ENCODE measurements around the gene PGPEP1. TPM values are rescaled to one million over a fixed set of nuclear protein-coding genes. Genes with fewer than 3 reads are reported as not detected.

The PGPEP1 gene
- total and polyA plus RNA-seq, 10 of the 15 experiments (the other 5 are each of a cell fraction or from before 2014, with no cell fraction given): 13.8 to 39.4 (median 17.0) TPM

DNA sequence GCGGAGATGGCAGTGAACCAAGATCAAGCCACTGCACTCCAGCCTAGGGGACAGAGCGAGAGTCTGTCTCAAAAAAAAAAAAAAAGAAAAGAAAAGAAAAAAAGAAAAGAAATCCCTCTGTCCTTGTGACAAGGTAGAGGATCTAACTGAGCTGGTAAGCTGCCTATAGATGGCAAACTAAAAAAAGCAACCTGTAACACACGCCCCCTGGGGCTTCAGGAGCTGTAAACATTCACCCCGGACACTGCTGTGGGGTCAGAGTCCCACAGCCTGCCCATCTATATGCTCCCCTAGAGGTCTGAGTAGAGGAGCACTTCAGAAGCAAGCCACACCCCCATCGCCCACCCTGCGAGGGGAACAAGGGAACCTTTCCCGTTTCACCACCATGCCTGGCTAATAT lies 4.3 kb upstream of the PGPEP1 start:
- POLR2A ChIA-PET: interaction anchor here (0.6 to 1.0 kb wide), 3 partner anchors 56 to 106 kb away, joined by 3 read pairs; no protein-coding TSS in a partner anchor
- no peak overlapping the region for H3K9ac ChIP-seq (ENCODE audit: control insufficient read depth, insufficient read depth, low read length)
- no peak for TF ChIP-seq SMAD1 (IDR thresholded peaks at IDR 0.05; ENCODE audit: low read depth, partially characterized antibody)
- no peak for TF ChIP-seq MXI1 (IDR thresholded peaks at IDR 0.05; ENCODE audit: low read depth, low read length)
- TF ChIP-seq, protein P1, sequence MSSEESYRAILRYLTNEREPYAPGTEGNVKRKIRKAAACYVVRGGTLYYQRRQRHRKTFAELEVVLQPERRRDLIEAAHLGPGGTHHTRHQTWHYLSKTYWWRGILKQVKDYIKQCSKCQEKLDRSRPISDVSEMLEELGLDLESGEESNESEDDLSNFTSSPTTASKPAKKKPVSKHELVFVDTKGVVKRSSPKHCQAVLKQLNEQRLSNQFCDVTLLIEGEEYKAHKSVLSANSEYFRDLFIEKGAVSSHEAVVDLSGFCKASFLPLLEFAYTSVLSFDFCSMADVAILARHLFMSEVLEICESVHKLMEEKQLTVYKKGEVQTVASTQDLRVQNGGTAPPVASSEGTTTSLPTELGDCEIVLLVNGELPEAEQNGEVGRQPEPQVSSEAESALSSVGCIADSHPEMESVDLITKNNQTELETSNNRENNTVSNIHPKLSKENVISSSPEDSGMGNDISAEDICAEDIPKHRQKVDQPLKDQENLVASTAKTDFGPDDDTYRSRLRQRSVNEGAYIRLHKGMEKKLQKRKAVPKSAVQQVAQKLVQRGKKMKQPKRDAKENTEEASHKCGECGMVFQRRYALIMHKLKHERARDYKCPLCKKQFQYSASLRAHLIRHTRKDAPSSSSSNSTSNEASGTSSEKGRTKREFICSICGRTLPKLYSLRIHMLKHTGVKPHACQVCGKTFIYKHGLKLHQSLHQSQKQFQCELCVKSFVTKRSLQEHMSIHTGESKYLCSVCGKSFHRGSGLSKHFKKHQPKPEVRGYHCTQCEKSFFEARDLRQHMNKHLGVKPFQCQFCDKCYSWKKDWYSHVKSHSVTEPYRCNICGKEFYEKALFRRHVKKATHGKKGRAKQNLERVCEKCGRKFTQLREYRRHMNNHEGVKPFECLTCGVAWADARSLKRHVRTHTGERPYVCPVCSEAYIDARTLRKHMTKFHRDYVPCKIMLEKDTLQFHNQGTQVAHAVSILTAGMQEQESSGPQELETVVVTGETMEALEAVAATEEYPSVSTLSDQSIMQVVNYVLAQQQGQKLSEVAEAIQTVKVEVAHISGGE (CRISPR knock-in tag; IDR thresholded peaks at IDR 0.05): no peak
- no peak for TF ChIP-seq PAX8 (IDR thresholded peaks at IDR 0.05)
- TF ChIP-seq NR2C2 (IDR thresholded peaks at IDR 0.05; ENCODE audit: borderline replicate concordance, control insufficient read depth, insufficient read length, low read depth): no peak
- TF ChIP-seq TAF1 (IDR thresholded peaks at IDR 0.05; ENCODE audit: borderline replicate concordance, low read depth, low read length): no peak
- no peak for TF ChIP-seq KLF5 (IDR thresholded peaks at IDR 0.05; ENCODE audit: partially characterized antibody)
- no peak for TF ChIP-seq TCF3 (IDR thresholded peaks at IDR 0.05; ENCODE audit: borderline replicate concordance, insufficient read depth, low read depth, low read length)
- no peak for TF ChIP-seq RFX5 (IDR thresholded peaks at IDR 0.05; ENCODE audit: low read depth, low read length)
- no peak for TF ChIP-seq ETV6 (conservative IDR thresholded peaks at IDR 0.05 in 1 of 2, IDR thresholded peaks at IDR 0.05 in 1 of 2; ENCODE audit: borderline replicate concordance in 1 of 2, low read depth in 1 of 2)
- TF ChIP-seq RBBP5 (conservative IDR thresholded peaks at IDR 0.05): no peak
- no peak for TF ChIP-seq PAX5 (IDR thresholded peaks at IDR 0.05; ENCODE audit: borderline replicate concordance, low read depth, low read length)
- TF ChIP-seq, protein P2, sequence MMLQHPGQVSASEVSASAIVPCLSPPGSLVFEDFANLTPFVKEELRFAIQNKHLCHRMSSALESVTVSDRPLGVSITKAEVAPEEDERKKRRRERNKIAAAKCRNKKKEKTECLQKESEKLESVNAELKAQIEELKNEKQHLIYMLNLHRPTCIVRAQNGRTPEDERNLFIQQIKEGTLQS (IDR thresholded peaks at IDR 0.05; ENCODE audit: borderline replicate concordance, extremely low read depth, low read depth, low read length): no peak
- TF ChIP-seq, protein P3, sequence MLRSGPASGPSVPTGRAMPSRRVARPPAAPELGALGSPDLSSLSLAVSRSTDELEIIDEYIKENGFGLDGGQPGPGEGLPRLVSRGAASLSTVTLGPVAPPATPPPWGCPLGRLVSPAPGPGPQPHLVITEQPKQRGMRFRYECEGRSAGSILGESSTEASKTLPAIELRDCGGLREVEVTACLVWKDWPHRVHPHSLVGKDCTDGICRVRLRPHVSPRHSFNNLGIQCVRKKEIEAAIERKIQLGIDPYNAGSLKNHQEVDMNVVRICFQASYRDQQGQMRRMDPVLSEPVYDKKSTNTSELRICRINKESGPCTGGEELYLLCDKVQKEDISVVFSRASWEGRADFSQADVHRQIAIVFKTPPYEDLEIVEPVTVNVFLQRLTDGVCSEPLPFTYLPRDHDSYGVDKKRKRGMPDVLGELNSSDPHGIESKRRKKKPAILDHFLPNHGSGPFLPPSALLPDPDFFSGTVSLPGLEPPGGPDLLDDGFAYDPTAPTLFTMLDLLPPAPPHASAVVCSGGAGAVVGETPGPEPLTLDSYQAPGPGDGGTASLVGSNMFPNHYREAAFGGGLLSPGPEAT (IDR thresholded peaks at IDR 0.05; ENCODE audit: low read depth): no peak
- no peak for TF ChIP-seq SPI1 (IDR thresholded peaks at IDR 0.05; ENCODE audit: borderline replicate concordance, insufficient read depth, low read depth, low read length)
- TF ChIP-seq POLR2AphosphoS5 (IDR thresholded peaks at IDR 0.05; ENCODE audit: low read length): no peak
- no peak for TF ChIP-seq CREB1 (IDR thresholded peaks at IDR 0.05; ENCODE audit: low read depth)
- TF ChIP-seq, protein P4, sequence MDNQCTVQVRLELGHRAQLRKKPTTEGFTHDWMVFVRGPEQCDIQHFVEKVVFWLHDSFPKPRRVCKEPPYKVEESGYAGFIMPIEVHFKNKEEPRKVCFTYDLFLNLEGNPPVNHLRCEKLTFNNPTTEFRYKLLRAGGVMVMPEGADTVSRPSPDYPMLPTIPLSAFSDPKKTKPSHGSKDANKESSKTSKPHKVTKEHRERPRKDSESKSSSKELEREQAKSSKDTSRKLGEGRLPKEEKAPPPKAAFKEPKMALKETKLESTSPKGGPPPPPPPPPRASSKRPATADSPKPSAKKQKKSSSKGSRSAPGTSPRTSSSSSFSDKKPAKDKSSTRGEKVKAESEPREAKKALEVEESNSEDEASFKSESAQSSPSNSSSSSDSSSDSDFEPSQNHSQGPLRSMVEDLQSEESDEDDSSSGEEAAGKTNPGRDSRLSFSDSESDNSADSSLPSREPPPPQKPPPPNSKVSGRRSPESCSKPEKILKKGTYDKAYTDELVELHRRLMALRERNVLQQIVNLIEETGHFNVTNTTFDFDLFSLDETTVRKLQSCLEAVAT (IDR thresholded peaks at IDR 0.05): no peak

More for the DNA sequence above, 4.3 kb upstream of the PGPEP1 start:
- ChIA-PET CTCF (interaction anchor here (1.0 to 1.8 kb wide), 3 partner anchors 7 to 57 kb away, joined by 3 to 8 read pairs (median 6); no protein-coding TSS in a partner anchor), RAD21 (ENCODE audit: unreplicated experiment) (interaction anchor here (1.0 to 1.2 kb wide), 2 partner anchors 10 to 56 kb away, joined by 3 to 4 read pairs; no protein-coding TSS in a partner anchor), SMC1A (ENCODE audit: uncharacterized antibody, unreplicated experiment) (interaction anchor here (1.2 kb wide), 2 partner anchors 14 to 113 kb away, joined by 3 to 5 read pairs; partner anchors contain the start of gene LSM4)
- Histone ChIP-seq H3K9me3 (replicated peaks; ENCODE audit: control insufficient read depth, insufficient read depth, low read length) (no peaks in the 10 kb centered on the region), H3K36me3 (ENCODE audit: control insufficient read depth in 2 of 2, insufficient read depth in 2 of 2, low read length in 1 of 2) (no peaks in the 10 kb centered on the region), H3K4me1 (ENCODE audit: control insufficient read depth, insufficient read depth, low read length) (peaks cover 6% of the 10 kb centered on the region), H4K20me1 (ENCODE audit: control insufficient read depth, insufficient read depth) (no peaks in the 10 kb centered on the region), H2AFZ (ENCODE audit: control insufficient read depth, low read depth, low read length) (no peak overlapping the region), H3K27me3 (replicated peaks in 1 of 2; ENCODE audit: control insufficient read depth in 2 of 2, insufficient read depth in 2 of 2, low read length in 1 of 2) (no peaks in the 10 kb centered on the region), H3K4me3 (no peak overlapping the region), H3K4me2 (ENCODE audit: control insufficient read depth, insufficient read depth) (no peak overlapping the region), H3K27ac (ENCODE audit: control insufficient read depth, insufficient read depth) (no peak overlapping the region), H3K79me2 (ENCODE audit: control insufficient read depth, insufficient read depth, low read length) (peaks cover 4% of the 10 kb centered on the region)
- no peak for ATAC-seq
- WGBS (ENCODE audit: insufficient coverage, insufficient replicate concordance, low lambda C conversion rate, missing lambda C conversion rate): 53% methylated on average over 6 of the region's 7 CpGs
- in situ Hi-C loops (cut with MboI) (no loop called here), intact Hi-C loops (cut with micrococcal nuclease; ENCODE audit: unreplicated experiment) (no loop called here)
- FAIRE-seq: no peak
- BruUV-seq (replicated peaks): no TSS peak
- no peak for DNase-seq (ENCODE audit: low read depth, low spot score)
